OCI-LY7 (cell line): ENCODE data around the gene SERPINA5. TPM values are rescaled to one million over a fixed set of nuclear protein-coding genes. Genes with fewer than 3 reads are reported as not detected.

Experiments used
- BruUV-seq: library from RNA; stranded (reverse); fragments of 400-500 nt; replicated peaks from 2 replicates; lab custom pipeline; 2021; lab: Mats Ljungman, UMichigan
- CTCF ChIA-PET: fragments of 300-600 bp; sonication (Branson Sonifier 250); formaldehyde crosslinking; loops from one replicate; lab custom pipeline; 2022; ENCODE audit warnings: antibody characterized with exemption; ENCODE audit not compliant: unreplicated experiment; lab: Charles Lee
- POLR2A ChIA-PET: fragments of 300-600 bp; sonication (Branson Sonifier 250); formaldehyde crosslinking; loops from one replicate; lab custom pipeline; 2022; ENCODE audit warnings: antibody characterized with exemption; lab: Charles Lee
- DNase-seq: peaks from one replicate; pipeline ENCODE4 v3.0.0-alpha.2; 2015; ENCODE audit warnings: low spot score
- H2AFZ ChIP-seq: fragments of 200-600 bp; sonication (generic), shearing (Covaris generic); 2 replicates; pipeline ENCODE4 v1.6.1; 2014; ENCODE audit warnings: mild to moderate bottlenecking, antibody characterized with exemption, low read length, moderate library complexity
- H3K27ac ChIP-seq: fragments of 200-600 bp; sonication (generic); 2 replicates; pipeline ENCODE4 v1.5.1; 2014; ENCODE audit warnings: mixed run types, low read depth, mild to moderate bottlenecking, moderate library complexity, low read length, inconsistent platforms; ENCODE audit not compliant: poor library complexity, severe bottlenecking
- H3K36me3 ChIP-seq: fragments of 200-600 bp; sonication (generic); 2 replicates; pipeline ENCODE4 v1.6.1; 2014; ENCODE audit warnings: mild to moderate bottlenecking, antibody characterized with exemption, low read length, moderate library complexity, mixed read lengths; ENCODE audit not compliant: insufficient read depth
- H3K4me1 ChIP-seq: fragments of 200-600 bp; sonication (generic); 2 replicates; pipeline ENCODE4 v1.5.1; 2014; ENCODE audit warnings: mild to moderate bottlenecking, low read length; ENCODE audit not compliant: insufficient read depth, poor library complexity, severe bottlenecking
- H3K4me2 ChIP-seq: fragments of 200-600 bp; sonication (generic); 2 replicates; pipeline ENCODE4 v1.6.1; 2014; ENCODE audit warnings: mild to moderate bottlenecking, low read length
- H3K4me3 ChIP-seq: fragments of 200-600 bp; sonication (generic); 2 replicates; pipeline ENCODE4 v1.5.1; 2014; ENCODE audit warnings: mild to moderate bottlenecking, low read depth, low read length; ENCODE audit not compliant: poor library complexity, severe bottlenecking
- H3K79me2 ChIP-seq: fragments of 200-600 bp; sonication (generic); 2 replicates; pipeline ENCODE4 v1.6.1; 2016; ENCODE audit warnings: low read depth, mild to moderate bottlenecking, low read length, moderate library complexity, mixed read lengths; ENCODE audit not compliant: insufficient read depth
- H3K9me2 ChIP-seq: fragments of 200-600 bp; sonication (generic); 2 replicates; pipeline ENCODE4 v1.6.1; 2016; ENCODE audit warnings: mild to moderate bottlenecking, low read length, mixed read lengths; ENCODE audit not compliant: insufficient read depth
- H3K9me3 ChIP-seq: fragments of 200-600 bp; sonication (generic); 2 replicates; pipeline ENCODE4 v1.6.1; 2014; ENCODE audit warnings: mild to moderate bottlenecking, mixed run types, low read length, mixed read lengths
- H4K20me1 ChIP-seq: fragments of 200-600 bp; sonication (generic); 2 replicates; pipeline ENCODE4 v1.6.1; 2014; ENCODE audit warnings: mild to moderate bottlenecking, antibody characterized with exemption, low read length, moderate library complexity, mixed read lengths; ENCODE audit not compliant: insufficient read depth
- EZH2phosphoT487 ChIP-seq: fragments of 200-600 bp; sonication (generic); IDR thresholded peaks from 2 replicates; pipeline ENCODE4 v1.6.1; 2018; ENCODE audit warnings: low read depth, borderline replicate concordance, mild to moderate bottlenecking, mixed run types, antibody characterized with exemption, low read length, moderate library complexity, mixed read lengths
- intact Hi-C: fragments of 100-400 bp; cut with micrococcal nuclease; formaldehyde crosslinking; loops from one replicate; pipeline ENCODE4 v1.10.0; 2022; ENCODE audit not compliant: unreplicated experiment
- total RNA-seq, 2 experiments: library from RNA; depleted of rRNA in 1 of 2; stranded (reverse); fragments of >200 nt in 1 of 2; shearing (Covaris generic) in 1 of 2; gene quantifications; 2 replicates each; pipeline ENCODE4 v1.2.3, GENCODE V29; 2014 to 2022
- TF ChIP-seq, protein P1 (sequence below): fragments of 200-600 bp; sonication (generic); conservative IDR thresholded peaks from 2 replicates; pipeline ENCODE4 v1.5.1; 2014; ENCODE audit warnings: mild to moderate bottlenecking, antibody characterized with exemption, low read length, moderate library complexity, mixed read lengths

Gene SERPINA5
- total RNA-seq, 2 experiments from 2014 or later = not detected

DNA sequence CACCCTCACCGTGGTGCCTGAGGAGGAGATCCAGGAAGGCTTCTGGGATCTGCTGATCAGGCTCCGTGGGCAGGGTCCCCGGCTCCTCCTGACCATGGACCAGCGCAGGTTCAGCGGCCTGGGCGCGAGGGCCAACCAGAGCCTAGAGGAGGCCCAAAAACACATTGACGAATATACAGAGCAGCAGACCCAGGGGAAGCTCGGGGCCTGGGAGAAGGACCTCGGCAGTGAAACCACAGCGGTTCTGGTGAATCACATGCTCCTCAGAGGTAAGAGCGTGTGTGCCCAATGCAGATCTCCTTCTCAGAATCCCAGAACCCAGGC lies 60.4 kb downstream of the SERPINA5 start:
- no TSS peak for BruUV-seq

More for the DNA sequence above, 60.4 kb downstream of the SERPINA5 start:
- Histone ChIP-seq H3K4me2 (no peak overlapping the region), H3K36me3 (no peaks in the 10 kb centered on the region), H3K4me1 (no peaks in the 10 kb centered on the region), H3K27ac (no peak overlapping the region), H3K79me2 (no peaks in the 10 kb centered on the region), H3K9me3 (no peaks in the 10 kb centered on the region), H3K4me3 (no peak overlapping the region), H3K9me2 (no peaks in the 10 kb centered on the region), H2AFZ (no peak overlapping the region), H4K20me1 (no peaks in the 10 kb centered on the region)
- intact Hi-C loops = no loop called here
- CTCF ChIA-PET = no interaction called here
- POLR2A ChIA-PET = no interaction called here
- no peak for DNase-seq
- TF ChIP-seq, protein P1, sequence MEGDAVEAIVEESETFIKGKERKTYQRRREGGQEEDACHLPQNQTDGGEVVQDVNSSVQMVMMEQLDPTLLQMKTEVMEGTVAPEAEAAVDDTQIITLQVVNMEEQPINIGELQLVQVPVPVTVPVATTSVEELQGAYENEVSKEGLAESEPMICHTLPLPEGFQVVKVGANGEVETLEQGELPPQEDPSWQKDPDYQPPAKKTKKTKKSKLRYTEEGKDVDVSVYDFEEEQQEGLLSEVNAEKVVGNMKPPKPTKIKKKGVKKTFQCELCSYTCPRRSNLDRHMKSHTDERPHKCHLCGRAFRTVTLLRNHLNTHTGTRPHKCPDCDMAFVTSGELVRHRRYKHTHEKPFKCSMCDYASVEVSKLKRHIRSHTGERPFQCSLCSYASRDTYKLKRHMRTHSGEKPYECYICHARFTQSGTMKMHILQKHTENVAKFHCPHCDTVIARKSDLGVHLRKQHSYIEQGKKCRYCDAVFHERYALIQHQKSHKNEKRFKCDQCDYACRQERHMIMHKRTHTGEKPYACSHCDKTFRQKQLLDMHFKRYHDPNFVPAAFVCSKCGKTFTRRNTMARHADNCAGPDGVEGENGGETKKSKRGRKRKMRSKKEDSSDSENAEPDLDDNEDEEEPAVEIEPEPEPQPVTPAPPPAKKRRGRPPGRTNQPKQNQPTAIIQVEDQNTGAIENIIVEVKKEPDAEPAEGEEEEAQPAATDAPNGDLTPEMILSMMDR = no peak
- TF ChIP-seq EZH2phosphoT487 = no peak

Other genes starting within 250 kb of the SERPINA5 start
- gene SERPINA2, start 214.7 kb upstream of the SERPINA5 start, total RNA-seq (2014; rRNA removed; shearing (Covaris generic)) = not detected in 2 replicates
- gene SERPINA2, start 214.7 kb upstream of the SERPINA5 start, total RNA-seq (2022) = not detected in 2 replicates
- not detected in 2 replicates for gene SERPINA1, start 192.8 kb upstream of the SERPINA5 start, total RNA-seq (2014; rRNA removed; shearing (Covaris generic))
- gene SERPINA1, start 192.8 kb upstream of the SERPINA5 start, total RNA-seq (2022) = not detected in 2 replicates
- not detected in 2 replicates for gene SERPINA11, start 128.6 kb upstream of the SERPINA5 start, total RNA-seq (2014; rRNA removed; shearing (Covaris generic))
- not detected in 2 replicates for gene SERPINA11, start 128.6 kb upstream of the SERPINA5 start, total RNA-seq (2022)
- not detected in 2 replicates for gene SERPINA9, start 105.2 kb upstream of the SERPINA5 start, total RNA-seq (2014; rRNA removed; shearing (Covaris generic))
- gene SERPINA9, start 105.2 kb upstream of the SERPINA5 start, total RNA-seq (2022) = not detected in 2 replicates
- gene SERPINA12, start 72.0 kb upstream of the SERPINA5 start, total RNA-seq (2014; rRNA removed; shearing (Covaris generic)) = not detected in 2 replicates
- not detected in 2 replicates for gene SERPINA12, start 72.0 kb upstream of the SERPINA5 start, total RNA-seq (2022)
- gene SERPINA4, start 20.0 kb upstream of the SERPINA5 start, total RNA-seq (2014; rRNA removed; shearing (Covaris generic)) = not detected in 2 replicates
- not detected in 2 replicates for gene SERPINA4, start 20.0 kb upstream of the SERPINA5 start, total RNA-seq (2022)
- not detected in 2 replicates for gene SERPINA3, start 31.0 kb downstream of the SERPINA5 start, total RNA-seq (2014; rRNA removed; shearing (Covaris generic))
- gene SERPINA3, start 31.0 kb downstream of the SERPINA5 start, total RNA-seq (2022) = not detected in 2 replicates
- gene GSC, start 188.7 kb downstream of the SERPINA5 start, total RNA-seq (2014; rRNA removed; shearing (Covaris generic)) = not detected in 2 replicates
- gene GSC, start 188.7 kb downstream of the SERPINA5 start, total RNA-seq (2022) = not detected in 2 replicates